Endothelial cell of umbilical vein (primary cell): ENCODE results near the gene NRF1. TPM values are rescaled to one million over a fixed set of nuclear protein-coding genes. Genes with fewer than 3 reads are reported as not detected.

Source experiments
- BruUV-seq: library from RNA; stranded (reverse); fragments of 400-500 nt; replicated peaks from 2 replicates; lab custom pipeline; 2021; lab: Mats Ljungman, UMichigan
- CTCF ChIA-PET: fragments of 300-600, 350-600 bp; sonication (Branson Sonifier 250); formaldehyde crosslinking; loops from one replicate; lab custom pipeline; 2021; ENCODE audit warnings: antibody characterized with exemption, inconsistent platforms; lab: Charles Lee
- POLR2A ChIA-PET: fragments of 300-600, 350-600 bp; sonication (Branson Sonifier 250); formaldehyde crosslinking; loops from one replicate; lab custom pipeline; 2021; ENCODE audit warnings: antibody characterized with exemption, inconsistent platforms; lab: Charles Lee
- DNase-seq: peaks from one replicate; pipeline ENCODE4 v3.0.0-alpha.2; 2011; ENCODE audit warnings: low read depth, low spot score
- FAIRE-seq: peaks from 2 replicates; lab custom pipeline; 2011; peaks lifted over from hg19 to GRCh38; lab: Jason Lieb, UNC
- H2AFZ ChIP-seq: 2 replicates; pipeline ENCODE4 v1.6.0; 2012; ENCODE audit warnings: low read depth, low read length, control low read depth, inconsistent platforms
- H3K27ac ChIP-seq: 2 replicates; pipeline ENCODE4 v1.5.1; 2011; ENCODE audit warnings: low read depth, mild to moderate bottlenecking, control low read depth, low read length, moderate library complexity; ENCODE audit not compliant: insufficient read depth
- H3K27me3 ChIP-seq, 2 experiments: 2 replicates each; pipeline versions ENCODE4 v1.6.0 to v1.6.1; 2011; ENCODE audit warnings: low read length in 2 of 2, mixed read lengths in 1 of 2; ENCODE audit not compliant: control insufficient read depth in 2 of 2, insufficient read depth in 2 of 2
- H3K36me3 ChIP-seq, 2 experiments: 2 replicates in 1 of 2; 3 replicates in 1 of 2; pipeline ENCODE4 v1.5.1; 2011; ENCODE audit warnings: low read length in 2 of 2, mild to moderate bottlenecking in 1 of 2, moderate library complexity in 1 of 2; ENCODE audit not compliant: control insufficient read depth in 2 of 2, insufficient read depth in 2 of 2; ENCODE audit errors: extremely low read depth in 1 of 2
- H3K4me1 ChIP-seq: 3 replicates; pipeline ENCODE4 v1.5.1; 2011; ENCODE audit warnings: mild to moderate bottlenecking, low read length; ENCODE audit not compliant: control insufficient read depth, insufficient read depth; ENCODE audit errors: extremely low read depth
- H3K4me2 ChIP-seq: 2 replicates; pipeline ENCODE4 v1.6.1; 2011; ENCODE audit warnings: low read length, control low read depth, mixed read lengths; ENCODE audit not compliant: insufficient read depth
- H3K4me3 ChIP-seq, 3 experiments: fragments of 200-600 bp in 1 of 3; sonication (generic), shearing (Covaris generic) in 1 of 3; replicated peaks in 1 of 3; 2 replicates each; pipeline ENCODE4 v1.5.1; 2011 to 2016; ENCODE audit warnings: control low read depth in 3 of 3, low read length in 3 of 3, mild to moderate bottlenecking in 2 of 3, inconsistent platforms in 1 of 3, low read depth in 1 of 3, moderate library complexity in 1 of 3; ENCODE audit not compliant: insufficient read depth in 1 of 3
- H3K79me2 ChIP-seq: 2 replicates; pipeline ENCODE4 v1.6.0; 2012; ENCODE audit warnings: low read length, inconsistent platforms; ENCODE audit not compliant: control insufficient read depth, insufficient read depth
- H3K9ac ChIP-seq: replicated peaks from 2 replicates; pipeline ENCODE3; 2011; ENCODE audit warnings: low read length, control low read depth; ENCODE audit not compliant: insufficient read depth; ENCODE audit errors: extremely low read depth
- H3K9me1 ChIP-seq: replicated peaks from 3 replicates; pipeline ENCODE4 v1.6.0; 2011; ENCODE audit warnings: mild to moderate bottlenecking, low read length; ENCODE audit not compliant: control insufficient read depth, insufficient read depth; ENCODE audit errors: extremely low read depth
- H3K9me3 ChIP-seq: replicated peaks from 2 replicates; pipeline ENCODE4 v1.5.1; 2012; ENCODE audit warnings: low read length, inconsistent platforms; ENCODE audit not compliant: control insufficient read depth, insufficient read depth
- H4K20me1 ChIP-seq: replicated peaks from 2 replicates; pipeline ENCODE3; 2011; ENCODE audit warnings: mild to moderate bottlenecking, low read length; ENCODE audit not compliant: control insufficient read depth, insufficient read depth; ENCODE audit errors: extremely low read depth
- EZH2 ChIP-seq: IDR thresholded peaks from 2 replicates; pipeline ENCODE4 v1.6.1; 2012; ENCODE audit warnings: borderline replicate concordance, low read depth, mild to moderate bottlenecking, moderate library complexity, low read length, inconsistent platforms; ENCODE audit not compliant: severe bottlenecking
- FOS ChIP-seq: IDR thresholded peaks from 2 replicates; pipeline ENCODE4 v1.6.1; 2011; ENCODE audit warnings: mild to moderate bottlenecking, low read length, moderate library complexity, borderline replicate concordance; ENCODE audit not compliant: insufficient read depth
- GATA2 ChIP-seq: IDR thresholded peaks from 2 replicates; pipeline ENCODE4 v1.7.0; 2011; ENCODE audit warnings: low read depth, mild to moderate bottlenecking, moderate library complexity, mixed read lengths, low read length; ENCODE audit not compliant: insufficient read length, insufficient read depth
- JUN ChIP-seq: IDR thresholded peaks from 2 replicates; pipeline ENCODE4 v1.6.1; 2011; ENCODE audit warnings: borderline replicate concordance, low read depth; ENCODE audit not compliant: insufficient read length, insufficient read depth
- MAX ChIP-seq: IDR thresholded peaks from 2 replicates; pipeline ENCODE4 v1.6.1; 2011; ENCODE audit not compliant: insufficient read depth, insufficient read length
- MYC ChIP-seq: IDR thresholded peaks from one replicate; pipeline ENCODE4 v1.6.1; 2011; ENCODE audit warnings: mild to moderate bottlenecking, low read depth, low read length
- POLR2A ChIP-seq: IDR thresholded peaks from 2 replicates; pipeline ENCODE4 v1.6.1; 2012; ENCODE audit warnings: low read depth, mild to moderate bottlenecking, control low read depth, low read length
- POLR2AphosphoS5 ChIP-seq: IDR thresholded peaks from 2 replicates; pipeline ENCODE4 v1.6.1; 2012; ENCODE audit warnings: low read depth, mild to moderate bottlenecking, control low read depth, low read length, moderate library complexity; ENCODE audit not compliant: insufficient read depth
- dilution Hi-C: fragments of 300-500 bp; cut with MboI; formaldehyde crosslinking; loops from one replicate; pipeline ENCODE4 v1.15.0; 2019; ENCODE audit warnings: low sequenced_read_pairs; ENCODE audit not compliant: extremely low pct_ligation_motif_present
- intact Hi-C: fragments of 100-400 bp; cut with micrococcal nuclease; formaldehyde crosslinking; loops from one replicate; pipeline ENCODE4 v1.10.0; 2022
- polyA plus RNA-seq, 4 experiments: library from polyadenylated mRNA; depleted of rRNA in 3 of 4; stranded (reverse) in 3 of 4; unstranded in 1 of 4; fragments of >200 nt; gene quantifications; 2 replicates each; pipeline versions ENCODE4 v1.2.1 to v1.2.3, GENCODE V29; 2011 to 2012; ENCODE audit warnings: missing spikeins in 1 of 4
- total RNA-seq: library from RNA; stranded (reverse); gene quantifications from 2 replicates; pipeline ENCODE4 v1.2.3, GENCODE V29; 2021
- TF ChIP-seq, protein P1 (sequence below), 2 donors: IDR thresholded peaks; 1 replicate in 1 of 2; 2 replicates in 1 of 2; pipeline ENCODE4 v1.5.1; 2011; ENCODE audit warnings: low read length in 2 of 2, mild to moderate bottlenecking in 2 of 2, moderate library complexity in 2 of 2, control low read depth in 1 of 2, inconsistent platforms in 1 of 2, low read depth in 1 of 2; ENCODE audit not compliant: insufficient read depth in 1 of 2; ENCODE audit errors: extremely low read depth in 1 of 2

Gene NRF1
- total and polyA plus RNA-seq, 2 donors (not counting 3 experiments of a cell fraction or from before 2014, with no cell fraction given), result 14.6 to 20.3 TPM

DNA sequence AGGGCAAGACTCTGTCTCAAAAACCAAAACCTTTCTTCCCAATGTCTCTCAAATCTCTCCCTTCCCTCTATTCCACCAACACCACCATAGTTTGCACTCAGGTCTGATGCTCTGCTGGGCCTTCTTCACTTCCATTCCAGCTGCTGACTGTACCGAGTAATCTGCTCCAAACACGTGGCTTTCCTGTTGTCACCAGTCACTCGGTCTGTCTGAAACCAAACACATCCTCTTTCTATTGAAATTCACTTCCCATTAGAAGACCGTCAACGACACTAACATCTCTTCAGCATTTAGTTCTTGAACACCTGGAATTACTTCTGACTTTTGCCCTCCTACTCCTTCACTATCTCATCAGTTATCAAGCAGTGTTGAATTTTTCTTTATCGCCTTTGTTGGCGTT lies 4.7 kb upstream of the NRF1 start:
- H3K4me2 ChIP-seq, result no peak overlapping the region
- FAIRE-seq, result no peak
- no peaks in the 10 kb centered on the region for H3K36me3 ChIP-seq
- ChIA-PET POLR2A (no interaction called here), CTCF (interaction anchor here (1.3 to 1.6 kb wide), 4 partner anchors 11 to 135 kb away, joined by 5 to 7 read pairs (median 6); no protein-coding TSS in a partner anchor)
- dilution Hi-C loops (no loop called here), intact Hi-C loops (no loop called here)
- H3K4me3 ChIP-seq, result no peak overlapping the region
- no peak overlapping the region for H3K27ac ChIP-seq
- H4K20me1 ChIP-seq, result no peaks in the 10 kb centered on the region
- H2AFZ ChIP-seq, result no peak overlapping the region
- H3K9ac ChIP-seq, result no peak overlapping the region
- TF ChIP-seq POLR2AphosphoS5 (no peak), GATA2 (no peak), POLR2A (no peak), MAX (no peak), JUN (no peak), EZH2 (no peak), MYC (no peak), FOS (no peak)
- TF ChIP-seq, protein P1, sequence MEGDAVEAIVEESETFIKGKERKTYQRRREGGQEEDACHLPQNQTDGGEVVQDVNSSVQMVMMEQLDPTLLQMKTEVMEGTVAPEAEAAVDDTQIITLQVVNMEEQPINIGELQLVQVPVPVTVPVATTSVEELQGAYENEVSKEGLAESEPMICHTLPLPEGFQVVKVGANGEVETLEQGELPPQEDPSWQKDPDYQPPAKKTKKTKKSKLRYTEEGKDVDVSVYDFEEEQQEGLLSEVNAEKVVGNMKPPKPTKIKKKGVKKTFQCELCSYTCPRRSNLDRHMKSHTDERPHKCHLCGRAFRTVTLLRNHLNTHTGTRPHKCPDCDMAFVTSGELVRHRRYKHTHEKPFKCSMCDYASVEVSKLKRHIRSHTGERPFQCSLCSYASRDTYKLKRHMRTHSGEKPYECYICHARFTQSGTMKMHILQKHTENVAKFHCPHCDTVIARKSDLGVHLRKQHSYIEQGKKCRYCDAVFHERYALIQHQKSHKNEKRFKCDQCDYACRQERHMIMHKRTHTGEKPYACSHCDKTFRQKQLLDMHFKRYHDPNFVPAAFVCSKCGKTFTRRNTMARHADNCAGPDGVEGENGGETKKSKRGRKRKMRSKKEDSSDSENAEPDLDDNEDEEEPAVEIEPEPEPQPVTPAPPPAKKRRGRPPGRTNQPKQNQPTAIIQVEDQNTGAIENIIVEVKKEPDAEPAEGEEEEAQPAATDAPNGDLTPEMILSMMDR (IDR thresholded peaks at IDR 0.05; ENCODE audit: extremely low read depth in 1 of 2, insufficient read depth in 1 of 2, low read depth in 1 of 2, low read length in 2 of 2), result no peak
- H3K79me2 ChIP-seq, result peaks cover 14% of the 10 kb centered on the region
- no peaks in the 10 kb centered on the region for H3K9me1 ChIP-seq
- H3K9me3 ChIP-seq, result no peaks in the 10 kb centered on the region
- H3K4me1 ChIP-seq, result peaks cover 7% of the 10 kb centered on the region
- BruUV-seq, result no TSS peak
- DNase-seq, result no peak
- H3K27me3 ChIP-seq, result no peaks in the 10 kb centered on the region
